Measurements from ENCODE around the gene TRPC6.

TRPC6 gene

GRCh38 chr11:101582989-101583250 is 887 bp downstream of the TRPC6 start:
- Histone ChIP-seq H3F3A (ENCODE audit: insufficient read depth, low read length) (no peaks in the 10 kb centered on the region), H3K79me2 (ENCODE audit: insufficient read depth, low read length) (no peaks in the 10 kb centered on the region), H3K27ac (ENCODE audit: low read depth, low read length, poor library complexity, severe bottlenecking) (no peak overlapping the region), H2AFZ (ENCODE audit: low read length) (no peak overlapping the region), H3K4me2 (ENCODE audit: low read length) (no peak overlapping the region), H3K4me1 (ENCODE audit: insufficient read depth, low read length, severe bottlenecking) (no peaks in the 10 kb centered on the region), H3K9ac (ENCODE audit: low read length) (no peak overlapping the region), H4K20me1 (ENCODE audit: insufficient read depth, low read length) (no peaks in the 10 kb centered on the region), H3K36me3 (ENCODE audit: insufficient read depth, low read length) (no peaks in the 10 kb centered on the region), H3K27me3 (ENCODE audit: insufficient read depth, low read length) (no peaks in the 10 kb centered on the region), H3K4me3 (ENCODE audit: low read depth, low read length, poor library complexity, severe bottlenecking) (no peak overlapping the region), H3K9me3 (ENCODE audit: low read length) (no peaks in the 10 kb centered on the region), H3K9me2 (ENCODE audit: low read depth, low read length) (no peaks in the 10 kb centered on the region)
- no peak for TF ChIP-seq EZH2 (IDR thresholded peaks at IDR 0.05; ENCODE audit: borderline replicate concordance, low read length)
- no peak for TF ChIP-seq CTCF (IDR thresholded peaks at IDR 0.05; ENCODE audit: low read length)

DNA sequence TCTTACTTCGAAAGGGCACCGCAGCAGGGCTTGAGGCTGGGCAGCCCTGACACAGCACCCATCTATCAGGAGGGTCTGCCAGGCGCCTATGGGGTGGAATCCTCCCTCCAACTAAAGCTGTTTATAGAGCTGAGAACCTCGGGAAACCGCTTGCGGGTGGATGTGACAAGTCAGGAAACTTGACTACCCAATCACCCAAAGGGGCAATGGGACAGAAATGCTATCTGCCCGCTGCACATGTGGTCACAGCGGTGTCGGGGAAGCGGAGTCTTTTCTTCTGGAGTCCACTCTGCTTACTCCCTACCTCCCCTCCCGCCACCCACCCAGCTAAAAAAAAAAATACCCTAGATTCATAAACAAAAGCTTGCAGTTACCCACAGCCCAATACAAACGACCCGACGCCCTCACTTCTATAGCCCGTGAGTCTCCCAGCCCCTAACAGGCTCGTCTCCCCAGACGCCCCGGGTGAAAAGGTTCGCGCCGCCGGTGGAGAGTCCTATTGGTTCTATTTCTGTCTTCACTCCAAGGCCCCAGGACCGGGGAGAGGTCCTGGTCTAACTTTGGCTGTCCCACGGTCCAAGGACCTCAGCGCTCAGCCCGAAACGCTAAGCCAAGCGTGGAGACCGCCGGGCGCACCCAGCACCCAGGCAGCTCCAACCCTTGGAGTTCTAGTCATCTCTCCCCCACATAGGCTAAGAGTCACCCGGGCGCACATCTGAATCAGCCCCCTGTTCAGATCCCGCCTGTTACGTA is 1.4 kb downstream of the TRPC6 start:
- H3K9ac ChIP-seq (ENCODE audit: low read length) = no peak overlapping the region
- TF ChIP-seq CTCF (IDR thresholded peaks at IDR 0.05; ENCODE audit: low read length) (no peak), EZH2 (IDR thresholded peaks at IDR 0.05; ENCODE audit: borderline replicate concordance, low read length) (no peak)

GRCh38 chr11:101577461-101577860 is 6.3 kb downstream of the TRPC6 start:
- no peaks in the 10 kb centered on the region for H3K9me3 ChIP-seq (ENCODE audit: low read length)
- no peak overlapping the region for H3K27ac ChIP-seq (ENCODE audit: low read depth, low read length, poor library complexity, severe bottlenecking)
- H3K79me2 ChIP-seq (ENCODE audit: insufficient read depth, low read length) = no peaks in the 10 kb centered on the region
- H3K4me2 ChIP-seq (ENCODE audit: low read length) = no peak overlapping the region
- H3F3A ChIP-seq (ENCODE audit: insufficient read depth, low read length) = no peaks in the 10 kb centered on the region
- no peaks in the 10 kb centered on the region for H3K4me1 ChIP-seq (ENCODE audit: insufficient read depth, low read length, severe bottlenecking)
- H3K27me3 ChIP-seq (ENCODE audit: insufficient read depth, low read length) = no peaks in the 10 kb centered on the region
- H2AFZ ChIP-seq (ENCODE audit: low read length) = no peak overlapping the region
- H3K4me3 ChIP-seq (ENCODE audit: low read depth, low read length, poor library complexity, severe bottlenecking) = no peak overlapping the region
- H3K9me2 ChIP-seq (ENCODE audit: low read depth, low read length) = no peaks in the 10 kb centered on the region
- H3K36me3 ChIP-seq (ENCODE audit: insufficient read depth, low read length) = no peaks in the 10 kb centered on the region
- H3K9ac ChIP-seq (ENCODE audit: low read length) = no peak overlapping the region
- TF ChIP-seq CTCF (IDR thresholded peaks at IDR 0.05; ENCODE audit: low read length) = no peak
- no peak for TF ChIP-seq EZH2 (IDR thresholded peaks at IDR 0.05; ENCODE audit: borderline replicate concordance, low read length)
- no peaks in the 10 kb centered on the region for H4K20me1 ChIP-seq (ENCODE audit: insufficient read depth, low read length)

More for the DNA sequence above, 1.4 kb downstream of the TRPC6 start:
- Histone ChIP-seq H3K27me3 (ENCODE audit: insufficient read depth, low read length) (no peaks in the 10 kb centered on the region), H3K4me1 (ENCODE audit: insufficient read depth, low read length, severe bottlenecking) (no peaks in the 10 kb centered on the region), H3F3A (ENCODE audit: insufficient read depth, low read length) (no peaks in the 10 kb centered on the region), H2AFZ (ENCODE audit: low read length) (no peak overlapping the region), H3K4me3 (ENCODE audit: low read depth, low read length, poor library complexity, severe bottlenecking) (no peak overlapping the region), H3K36me3 (ENCODE audit: insufficient read depth, low read length) (no peaks in the 10 kb centered on the region), H3K79me2 (ENCODE audit: insufficient read depth, low read length) (no peaks in the 10 kb centered on the region), H3K4me2 (ENCODE audit: low read length) (no peak overlapping the region), H3K9me2 (ENCODE audit: low read depth, low read length) (no peaks in the 10 kb centered on the region), H3K27ac (ENCODE audit: low read depth, low read length, poor library complexity, severe bottlenecking) (no peak overlapping the region), H4K20me1 (ENCODE audit: insufficient read depth, low read length) (no peaks in the 10 kb centered on the region), H3K9me3 (ENCODE audit: low read length) (no peaks in the 10 kb centered on the region)

Measured in OCI-LY1 (cell line).